ENCODE measurements around the gene TOX2. TPM values are rescaled to one million over a fixed set of nuclear protein-coding genes. Genes with fewer than 3 reads are reported as not detected.

Gene TOX2
- total RNA-seq, 2 experiments from 2014 or later: 1.5 to 1.7 TPM

GRCh38 chr20:44033344-44033743 lies 118.7 kb downstream of the TOX2 start:
- Mint-ChIP-seq H3K4me3 (no peak overlapping the region), H3K9me3 (peaks cover 2% of the 10 kb centered on the region), H3K4me1 (ENCODE audit: low read depth) (peaks cover 31% of the 10 kb centered on the region), H3K27me3 (peaks cover 18% of the 10 kb centered on the region), H3K36me3 (ENCODE audit: low read depth) (no peaks in the 10 kb centered on the region), H3K27ac (peak overlapping the region; percentile 9)
- ChIA-PET POLR2A (no interaction called here), CTCF (no interaction called here)
- TF ChIP-seq CTCF (IDR thresholded peaks at IDR 0.05): no peak
- DNase-seq (peak; percentile 17), ATAC-seq (no peak)
- intact Hi-C loops (cut with micrococcal nuclease): no loop called here

- Mint-ChIP-seq H3K36me3 (ENCODE audit: low read depth) (no peaks in the 10 kb centered on the region), H3K27ac (no peak overlapping the region), H3K4me1 (ENCODE audit: low read depth) (peaks cover 26% of the 10 kb centered on the region), H3K27me3 (peaks cover 16% of the 10 kb centered on the region), H3K4me3 (no peak overlapping the region), H3K9me3 (peaks cover 2% of the 10 kb centered on the region)
- ATAC-seq: no peak
- ChIA-PET CTCF (no interaction called here), POLR2A (no interaction called here)
- no peak for DNase-seq
- no peak for TF ChIP-seq CTCF (IDR thresholded peaks at IDR 0.05)
- intact Hi-C loops (cut with micrococcal nuclease): no loop called here
Measured at GRCh38 chr20:44033873-44034272, 119.2 kb downstream of the TOX2 start.

- TF ChIP-seq CTCF (IDR thresholded peaks at IDR 0.05): no peak
- ChIA-PET POLR2A (no interaction called here), CTCF (no interaction called here)
- no peaks in the 10 kb centered on the region for H3K36me3 Mint-ChIP-seq (ENCODE audit: low read depth)
- H3K4me3 Mint-ChIP-seq: no peak overlapping the region
- H3K9me3 Mint-ChIP-seq: peaks cover 2% of the 10 kb centered on the region
- no peak overlapping the region for H3K27ac Mint-ChIP-seq
- ATAC-seq (no peak), DNase-seq (no peak)
- H3K27me3 Mint-ChIP-seq: peaks cover 20% of the 10 kb centered on the region
- intact Hi-C loops (cut with micrococcal nuclease): no loop called here
- peaks cover 20% of the 10 kb centered on the region for H3K4me1 Mint-ChIP-seq (ENCODE audit: low read depth)
Measured at GRCh38 chr20:44034451-44034850, 119.8 kb downstream of the TOX2 start.

GRCh38 chr20:44034965-44035635 lies 120.4 kb downstream of the TOX2 start:
- no peak overlapping the region for H3K27ac Mint-ChIP-seq
- no peak overlapping the region for H3K4me3 Mint-ChIP-seq

GRCh38 chr20:44035924-44036323 lies 121.3 kb downstream of the TOX2 start:
- H3K4me1 Mint-ChIP-seq (ENCODE audit: low read depth): peaks cover 15% of the 10 kb centered on the region
- no peak overlapping the region for H3K27ac Mint-ChIP-seq
- peaks cover 2% of the 10 kb centered on the region for H3K9me3 Mint-ChIP-seq
- intact Hi-C loops (cut with micrococcal nuclease): no loop called here
- ChIA-PET CTCF (no interaction called here), POLR2A (no interaction called here)
- H3K36me3 Mint-ChIP-seq (ENCODE audit: low read depth): no peaks in the 10 kb centered on the region
- no peak for ATAC-seq
- TF ChIP-seq CTCF (IDR thresholded peaks at IDR 0.05): no peak
- H3K4me3 Mint-ChIP-seq: no peak overlapping the region
- no peak for DNase-seq
- peaks cover 13% of the 10 kb centered on the region for H3K27me3 Mint-ChIP-seq

More at GRCh38 chr20:44034965-44035635, 120.4 kb downstream of the TOX2 start:
- intact Hi-C loops (cut with micrococcal nuclease): no loop called here
- DNase-seq (no peak), ATAC-seq (no peak)
- Mint-ChIP-seq H3K27me3 (peaks cover 16% of the 10 kb centered on the region), H3K9me3 (peaks cover 2% of the 10 kb centered on the region), H3K36me3 (ENCODE audit: low read depth) (no peaks in the 10 kb centered on the region), H3K4me1 (ENCODE audit: low read depth) (peaks cover 15% of the 10 kb centered on the region)
- POLR2A ChIA-PET: no interaction called here
- no peak for TF ChIP-seq CTCF (IDR thresholded peaks at IDR 0.05)
- CTCF ChIA-PET: no interaction called here

Measured in activated CD8-positive, alpha-beta T cell treated with anti-CD3 and anti-CD28 coated beads for 36 hours (primary cell).